ENCODE results near the gene POLR3F.
"Not testable (repeated sequence)": the region's sequence is repeated elsewhere in the genome, so short reads cannot be mapped to it uniquely, and the experiment has no call there.

Gene POLR3F

GRCh38 chr20:18506744-18507143, 39.6 kb downstream of the POLR3F start:
- no peak for DNase-seq

DNA sequence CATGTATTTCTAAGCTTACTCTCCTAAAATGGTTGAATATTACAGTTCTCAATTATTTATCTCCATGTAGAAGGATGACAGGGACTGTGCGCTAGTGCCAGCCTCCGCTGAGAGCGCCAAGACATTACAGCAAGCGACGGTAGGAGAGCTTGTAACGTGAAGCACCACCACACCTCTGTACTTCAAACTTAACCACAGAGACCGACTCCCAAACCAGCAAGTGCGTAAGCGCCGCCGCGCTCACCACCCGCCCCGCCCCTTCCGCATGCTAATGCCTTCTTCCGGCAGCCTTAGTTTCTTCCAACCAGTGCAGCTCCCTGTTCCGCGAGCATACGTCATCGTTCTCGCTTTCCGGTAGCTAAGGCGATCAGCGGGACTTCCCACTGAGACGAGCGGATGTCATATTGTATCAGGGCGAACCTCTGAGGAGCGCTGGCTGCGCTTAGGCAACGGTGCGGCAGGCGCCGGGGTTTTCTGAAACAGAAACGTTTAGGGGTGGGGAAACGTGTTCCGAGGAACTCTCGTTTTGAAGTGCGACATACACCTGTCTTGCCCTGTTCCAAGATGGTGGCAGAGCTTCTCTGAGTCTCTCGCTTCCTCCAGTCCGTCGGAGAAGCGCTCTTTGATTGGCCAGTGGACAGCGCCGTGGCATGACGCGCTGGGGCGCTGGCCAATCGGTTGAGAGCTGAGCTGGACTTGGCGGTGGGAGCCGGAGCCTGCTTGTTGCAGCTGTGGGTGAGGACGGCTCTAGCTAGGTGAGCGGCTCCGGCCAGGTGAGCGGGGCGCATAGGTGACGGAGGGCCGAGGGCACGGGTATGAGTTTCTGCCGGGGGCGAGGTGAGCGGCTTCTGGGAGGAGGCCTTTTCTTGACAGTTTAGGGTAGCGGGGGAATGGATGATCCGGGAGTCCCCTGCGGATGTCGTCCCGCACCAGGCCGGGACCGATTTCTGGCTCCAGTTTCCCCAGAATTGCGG, 40.3 kb downstream of the POLR3F start, which contains the start of gene SEC23B:
Gene SEC23B (plus strand): TSS at position 723 of the 974 bp plus-strand sequence. CDS start 2,896 bp downstream, outside the sequence.
- DNase-seq, result peak; percentile 96

- no peak for DNase-seq
Measured at GRCh38 chr20:18511571-18511970, 44.4 kb downstream of the POLR3F start.

DNA sequence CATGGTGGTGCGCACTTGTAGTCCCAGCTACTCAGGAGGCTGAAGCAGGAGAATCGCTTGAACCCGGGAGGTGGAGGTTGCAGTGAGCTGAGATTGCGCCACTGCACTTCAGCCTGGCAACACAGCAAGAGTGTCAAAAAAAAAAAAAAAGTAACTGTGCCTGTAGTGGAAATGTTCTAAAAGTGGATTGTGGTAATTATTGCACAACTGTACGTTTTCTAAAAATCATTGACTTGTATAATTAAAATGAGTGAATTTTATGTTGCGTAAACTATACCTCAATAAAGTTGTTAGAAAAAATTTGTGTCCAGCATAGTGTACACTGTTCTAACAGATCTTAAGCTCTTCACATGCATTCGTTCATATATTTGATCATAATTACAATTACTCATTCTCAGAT, 46.0 kb downstream of the POLR3F start:
- no peak for DNase-seq

- DNase-seq, result no peak
Measured at GRCh38 chr20:18514127-18514526, 46.9 kb downstream of the POLR3F start.

GRCh38 chr20:18515973-18516372, 48.8 kb downstream of the POLR3F start:
- DNase-seq, result no peak

- not testable (repeated sequence) for DNase-seq
Measured at GRCh38 chr20:18522066-18522465, 54.9 kb downstream of the POLR3F start.

- no peak for DNase-seq
Measured at GRCh38 chr20:18523066-18523465, 55.9 kb downstream of the POLR3F start.

DNA sequence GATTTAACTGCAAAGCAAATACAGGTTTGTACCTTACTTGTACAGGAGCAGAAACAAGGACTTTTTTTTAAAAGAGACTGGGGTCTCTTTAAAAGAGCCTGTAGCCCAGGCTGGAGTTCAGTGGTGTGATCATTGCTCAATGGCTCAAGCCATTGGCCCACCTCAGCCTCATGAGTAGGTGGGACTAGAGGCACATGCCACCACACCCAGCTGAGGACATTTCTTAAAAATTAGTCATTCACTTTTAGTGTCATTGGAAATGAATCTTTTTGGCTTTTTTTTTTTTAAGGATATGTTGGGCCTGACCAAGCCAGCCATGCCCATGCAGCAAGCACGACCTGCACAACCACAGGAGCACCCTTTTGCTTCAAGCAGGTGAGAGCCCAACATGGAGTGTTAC, 57.5 kb downstream of the POLR3F start:
- no peak for DNase-seq

GRCh38 chr20:18526761-18527160, 59.6 kb downstream of the POLR3F start:
- DNase-seq, result not testable (repeated sequence)

- no peak for DNase-seq
Measured at GRCh38 chr20:18527339-18527738, 60.1 kb downstream of the POLR3F start.

DNA sequence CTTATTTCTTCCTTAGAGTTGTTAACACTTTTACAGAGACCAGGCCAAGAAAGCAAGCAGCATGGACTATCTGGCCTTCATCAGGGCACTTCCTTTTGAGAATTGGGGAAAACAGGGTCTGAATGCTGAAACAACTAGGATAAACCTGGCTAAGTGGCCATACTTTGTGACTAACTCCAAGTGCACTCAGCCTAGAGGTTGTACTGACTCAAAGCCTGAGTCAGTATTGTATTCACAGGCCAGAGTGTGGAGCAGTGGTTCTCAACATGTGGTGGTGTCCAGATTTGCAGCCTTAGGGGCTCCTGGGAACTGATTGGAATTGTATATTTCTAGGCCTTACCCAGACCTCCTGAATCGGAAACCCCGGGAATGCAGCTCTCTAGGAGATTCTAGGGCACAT, 60.6 kb downstream of the POLR3F start:
- DNase-seq, result no peak

GRCh38 chr20:18529041-18529440, 61.9 kb downstream of the POLR3F start:
- no peak for DNase-seq

DNA sequence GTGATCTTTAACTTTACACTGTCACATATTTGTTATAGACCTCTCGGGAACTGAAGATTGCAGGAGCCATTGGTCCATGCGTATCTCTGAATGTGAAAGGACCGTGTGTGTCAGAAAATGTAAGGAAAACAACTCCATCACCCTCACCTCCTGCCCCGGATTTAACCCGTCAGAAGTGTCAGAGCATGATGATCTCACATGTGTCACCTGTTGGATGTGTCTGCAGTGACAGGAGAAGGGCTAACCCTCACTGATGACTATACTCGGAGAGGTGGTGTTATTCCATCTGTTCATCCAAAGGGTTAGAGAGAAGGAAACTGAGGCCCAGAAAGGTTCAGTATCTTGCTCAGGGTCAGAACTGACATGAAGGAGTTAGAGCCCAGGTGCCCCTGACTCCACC, 65.4 kb downstream of the POLR3F start:
- no peak for DNase-seq

- DNase-seq, result no peak
Measured at GRCh38 chr20:18533491-18533890, 66.3 kb downstream of the POLR3F start.

- no peak for DNase-seq
Measured at GRCh38 chr20:18533978-18534644, 66.9 kb downstream of the POLR3F start.
